ENCODE measurements around the gene EEFSEC.
A peak's percentile ranks its signal among the peaks of the same experiment; 100 is the strongest.

The EEFSEC gene

DNA sequence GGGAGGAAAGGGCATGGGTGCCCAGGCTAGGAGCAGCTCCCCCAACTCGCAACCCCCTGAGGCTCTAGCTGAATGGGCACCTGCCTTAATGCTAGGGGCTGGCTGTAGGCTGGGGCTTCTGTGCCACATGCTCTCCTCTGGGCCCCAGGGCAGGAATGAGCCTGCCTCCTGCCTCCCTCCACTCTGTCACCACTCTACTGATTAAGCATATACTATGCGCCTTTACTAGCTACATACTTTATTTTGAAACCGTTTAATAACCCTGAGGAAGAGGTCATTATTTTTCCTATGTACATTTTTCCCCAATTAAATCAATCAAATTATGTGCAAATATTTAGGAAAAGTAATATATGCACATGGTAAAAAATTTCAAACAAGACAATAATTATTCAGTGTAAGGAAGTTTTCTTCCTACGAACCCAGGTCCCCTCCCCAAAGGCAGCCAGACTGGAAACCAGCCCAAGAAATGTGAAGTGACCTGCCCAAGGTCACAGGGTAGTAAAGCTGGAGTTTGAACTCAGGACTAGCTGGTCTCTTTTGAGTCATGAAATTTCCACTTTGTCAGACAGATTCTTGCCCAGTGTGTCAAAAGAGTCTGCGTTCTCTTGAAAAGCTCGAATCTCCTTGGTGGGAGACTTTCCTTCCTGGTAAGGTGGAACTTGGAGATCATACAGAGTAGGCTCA lies 190.9 kb downstream of the EEFSEC start:
- DNase-seq (ENCODE audit: low spot score), result no peak
- CTCF ChIA-PET, result no interaction called here
- H3K27ac ChIP-seq, result peak overlapping the region; percentile 50
- no peak for TF ChIP-seq CTCF (conservative IDR thresholded peaks at IDR 0.05; ENCODE audit: low read depth)
- POLR2A ChIA-PET (ENCODE audit: low non-redundant PET), result no interaction called here

DNA sequence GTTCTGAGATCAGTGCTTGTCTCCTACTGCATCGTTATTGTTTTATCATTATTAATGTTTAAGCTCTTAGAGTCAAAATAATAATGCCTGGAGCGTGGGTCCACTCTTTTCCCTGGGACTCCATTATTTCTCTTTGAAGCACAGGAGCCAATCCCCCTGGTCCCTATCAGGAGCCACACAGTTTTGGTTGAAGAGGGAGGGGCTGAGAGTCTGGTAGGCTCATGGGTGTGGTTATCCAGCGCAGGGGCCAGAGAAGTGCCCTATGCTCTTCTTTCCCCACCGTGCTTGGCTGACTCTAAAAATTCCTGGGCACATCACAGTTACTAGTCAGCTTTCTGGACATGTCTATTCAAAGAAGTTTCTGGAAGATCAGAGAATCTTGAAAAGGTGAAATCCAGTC lies 191.9 kb downstream of the EEFSEC start:
- ChIA-PET CTCF (interaction anchor here (0.7 kb wide), 1 partner anchor 295 kb away, joined by 3 read pairs; no protein-coding TSS in a partner anchor), POLR2A (ENCODE audit: low non-redundant PET) (no interaction called here)
- no peak for DNase-seq (ENCODE audit: low spot score)
- no peak for TF ChIP-seq CTCF (conservative IDR thresholded peaks at IDR 0.05; ENCODE audit: low read depth)
- no peak overlapping the region for H3K27ac ChIP-seq

DNA sequence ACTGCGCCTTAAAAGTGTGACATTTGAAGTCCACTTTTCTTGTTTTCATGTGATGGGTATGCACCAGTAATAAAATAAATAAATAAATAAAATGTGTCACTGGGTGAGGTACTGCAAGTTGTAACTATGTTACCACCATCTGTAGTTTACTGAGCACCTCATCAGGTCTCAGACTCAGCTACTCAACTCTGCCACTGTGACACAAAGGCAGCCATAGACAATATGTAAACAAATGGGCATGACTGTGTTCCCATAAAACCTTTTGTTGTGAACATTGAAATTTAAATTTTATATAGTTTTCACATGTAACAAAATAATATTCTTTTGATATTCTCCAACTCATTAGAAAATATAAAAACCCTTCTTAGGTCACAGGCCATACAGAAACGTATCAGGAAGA lies 193.3 kb downstream of the EEFSEC start:
- DNase-seq (ENCODE audit: low spot score), result no peak
- ChIA-PET CTCF (interaction anchor here (0.6 to 0.9 kb wide), 2 partner anchors 178 to 1763 kb away, joined by 3 read pairs; no protein-coding TSS in a partner anchor), POLR2A (ENCODE audit: low non-redundant PET) (no interaction called here)
- H3K27ac ChIP-seq, result no peak overlapping the region
- no peak for TF ChIP-seq CTCF (conservative IDR thresholded peaks at IDR 0.05; ENCODE audit: low read depth)

DNA sequence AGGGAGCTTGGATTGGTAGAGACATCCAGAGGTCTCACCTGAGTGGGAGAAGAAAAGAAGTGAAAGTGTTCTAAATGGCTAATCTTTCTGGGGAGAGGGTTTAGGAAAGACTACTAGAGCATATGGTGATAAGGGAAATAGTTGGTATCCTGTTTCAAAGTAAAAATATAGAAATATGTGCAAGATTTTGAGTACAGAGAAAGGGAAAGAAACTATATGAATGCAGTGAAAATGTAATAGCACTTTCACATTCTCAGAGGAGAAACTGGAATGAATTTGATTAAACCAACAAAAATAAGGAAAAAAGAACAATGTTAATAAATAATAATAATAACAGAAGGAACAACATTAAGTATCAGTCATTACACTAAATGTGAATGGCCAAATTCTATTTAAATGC lies 194.0 kb downstream of the EEFSEC start:
- POLR2A ChIA-PET (ENCODE audit: low non-redundant PET), result no interaction called here
- CTCF ChIA-PET, result interaction anchor here (0.6 kb wide), 1 partner anchor 13 kb away, joined by 3 read pairs; no protein-coding TSS in a partner anchor
- TF ChIP-seq CTCF (conservative IDR thresholded peaks at IDR 0.05; ENCODE audit: low read depth), result no peak
- no peak for DNase-seq (ENCODE audit: low spot score)
- H3K27ac ChIP-seq, result no peak overlapping the region

DNA sequence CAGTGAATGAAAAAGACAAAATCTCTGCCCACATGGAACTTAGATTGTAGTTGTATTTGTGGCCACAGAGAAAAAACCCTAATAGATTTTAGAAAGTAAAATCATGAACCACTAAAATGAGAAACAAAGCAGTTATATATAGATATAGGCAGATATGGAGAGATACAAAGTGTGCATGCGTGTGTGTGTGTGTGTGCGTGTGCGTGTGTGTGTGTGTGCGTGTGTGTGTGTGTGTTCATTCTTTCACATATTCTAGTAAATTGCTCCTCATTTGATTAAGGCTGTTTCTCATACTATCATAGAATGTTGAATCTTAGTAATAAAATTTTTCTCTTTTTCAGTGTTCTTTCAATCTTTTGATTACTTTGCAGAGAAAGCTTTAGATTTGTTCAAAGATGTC lies 194.8 kb downstream of the EEFSEC start:
- H3K27ac ChIP-seq, result no peak overlapping the region
- ChIA-PET POLR2A (ENCODE audit: low non-redundant PET) (no interaction called here), CTCF (no interaction called here)
- no peak for TF ChIP-seq CTCF (conservative IDR thresholded peaks at IDR 0.05; ENCODE audit: low read depth)
- no peak for DNase-seq (ENCODE audit: low spot score)

- TF ChIP-seq CTCF (conservative IDR thresholded peaks at IDR 0.05; ENCODE audit: low read depth), result no peak
- no peak for DNase-seq (ENCODE audit: low spot score)
- POLR2A ChIA-PET (ENCODE audit: low non-redundant PET), result no interaction called here
- CTCF ChIA-PET, result no interaction called here
- H3K27ac ChIP-seq, result no peak overlapping the region
Observed at GRCh38 chr3:128348805-128349531, 195.7 kb downstream of the EEFSEC start.

Measured in RWPE1 (cell line).